Tibial nerve (tissue), 3 donors: ENCODE measurements around the gene FRMD4A.

Experiments
- POLR2A ChIP-seq, 2 donors: fragments of 450-650 bp; IDR thresholded peaks; one replicate each; pipeline ENCODE4 v1.6.1; 2017; ENCODE audit warnings: antibody characterized with exemption in 2 of 2, mild to moderate bottlenecking in 2 of 2, moderate library complexity in 2 of 2
- TF ChIP-seq, protein P1 (sequence below), 5 experiments: fragments of 200-600 bp in 3 of 5; fragments of 450-650 bp in 2 of 5; sonication (generic) in 3 of 5; IDR thresholded peaks; one replicate each; pipeline ENCODE4 v1.5.1; 2016 to 2019; ENCODE audit warnings: antibody characterized with exemption in 5 of 5, mild to moderate bottlenecking in 3 of 5, moderate library complexity in 2 of 5

DNA sequence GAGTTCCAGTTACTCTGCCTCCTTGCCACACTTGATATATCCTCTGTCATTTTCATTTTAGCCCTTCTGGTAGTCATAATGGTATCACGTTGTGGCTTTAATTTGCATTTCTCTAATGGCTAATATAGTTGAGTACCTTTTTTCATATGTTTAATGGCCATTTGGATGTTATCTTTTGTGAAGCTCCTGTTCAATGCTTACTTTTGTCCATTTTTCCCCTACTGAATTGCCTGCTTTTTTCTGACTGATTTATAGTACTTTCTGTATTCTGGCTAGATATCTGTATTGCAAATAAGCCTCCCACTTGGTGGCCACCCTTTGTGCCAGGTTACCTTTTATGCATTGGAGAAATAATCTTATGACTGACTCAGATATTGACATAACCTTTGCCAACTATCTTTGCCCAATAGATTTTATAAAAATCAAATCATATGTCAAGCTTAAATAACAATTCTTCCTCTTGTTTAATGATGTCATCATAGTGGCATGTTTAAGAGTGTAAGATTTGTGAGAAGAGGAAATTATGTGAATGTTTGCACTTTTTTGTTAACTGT is 693.3 kb downstream of the FRMD4A start:
- TF ChIP-seq, protein P1, sequence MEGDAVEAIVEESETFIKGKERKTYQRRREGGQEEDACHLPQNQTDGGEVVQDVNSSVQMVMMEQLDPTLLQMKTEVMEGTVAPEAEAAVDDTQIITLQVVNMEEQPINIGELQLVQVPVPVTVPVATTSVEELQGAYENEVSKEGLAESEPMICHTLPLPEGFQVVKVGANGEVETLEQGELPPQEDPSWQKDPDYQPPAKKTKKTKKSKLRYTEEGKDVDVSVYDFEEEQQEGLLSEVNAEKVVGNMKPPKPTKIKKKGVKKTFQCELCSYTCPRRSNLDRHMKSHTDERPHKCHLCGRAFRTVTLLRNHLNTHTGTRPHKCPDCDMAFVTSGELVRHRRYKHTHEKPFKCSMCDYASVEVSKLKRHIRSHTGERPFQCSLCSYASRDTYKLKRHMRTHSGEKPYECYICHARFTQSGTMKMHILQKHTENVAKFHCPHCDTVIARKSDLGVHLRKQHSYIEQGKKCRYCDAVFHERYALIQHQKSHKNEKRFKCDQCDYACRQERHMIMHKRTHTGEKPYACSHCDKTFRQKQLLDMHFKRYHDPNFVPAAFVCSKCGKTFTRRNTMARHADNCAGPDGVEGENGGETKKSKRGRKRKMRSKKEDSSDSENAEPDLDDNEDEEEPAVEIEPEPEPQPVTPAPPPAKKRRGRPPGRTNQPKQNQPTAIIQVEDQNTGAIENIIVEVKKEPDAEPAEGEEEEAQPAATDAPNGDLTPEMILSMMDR (IDR thresholded peaks at IDR 0.05): no peak
- no peak for TF ChIP-seq POLR2A (IDR thresholded peaks at IDR 0.05)
